Measurements from ENCODE around the gene PAK4.

GRCh38 chr19:39082167-39082566 is 43.4 kb upstream of the PAK4 start:
- TF ChIP-seq FOSL1 (IDR thresholded peaks at IDR 0.05; ENCODE audit: insufficient read depth, low read depth, low read length) (no peak), POLR2A (IDR thresholded peaks at IDR 0.05; ENCODE audit: control extremely low read depth in 1 of 2, low read depth in 2 of 2, low read length in 2 of 2) (no peak), HDAC2 (IDR thresholded peaks at IDR 0.05; ENCODE audit: borderline replicate concordance in 1 of 2, low read depth in 2 of 2, low read length in 2 of 2) (no peak), CTCF (IDR thresholded peaks at IDR 0.05; ENCODE audit: control extremely low read depth in 1 of 3, insufficient read depth in 1 of 3, low read depth in 1 of 3, low read length in 3 of 3) (no peak), RXRA (IDR thresholded peaks at IDR 0.05; ENCODE audit: insufficient read depth, low read depth, low read length) (no peak)
